ENCODE measurements around the gene RHOT2.
"Not testable (repeated sequence)": the region's sequence is repeated elsewhere in the genome, so short reads cannot be mapped to it uniquely, and the experiment has no call there.

The RHOT2 gene

DNA sequence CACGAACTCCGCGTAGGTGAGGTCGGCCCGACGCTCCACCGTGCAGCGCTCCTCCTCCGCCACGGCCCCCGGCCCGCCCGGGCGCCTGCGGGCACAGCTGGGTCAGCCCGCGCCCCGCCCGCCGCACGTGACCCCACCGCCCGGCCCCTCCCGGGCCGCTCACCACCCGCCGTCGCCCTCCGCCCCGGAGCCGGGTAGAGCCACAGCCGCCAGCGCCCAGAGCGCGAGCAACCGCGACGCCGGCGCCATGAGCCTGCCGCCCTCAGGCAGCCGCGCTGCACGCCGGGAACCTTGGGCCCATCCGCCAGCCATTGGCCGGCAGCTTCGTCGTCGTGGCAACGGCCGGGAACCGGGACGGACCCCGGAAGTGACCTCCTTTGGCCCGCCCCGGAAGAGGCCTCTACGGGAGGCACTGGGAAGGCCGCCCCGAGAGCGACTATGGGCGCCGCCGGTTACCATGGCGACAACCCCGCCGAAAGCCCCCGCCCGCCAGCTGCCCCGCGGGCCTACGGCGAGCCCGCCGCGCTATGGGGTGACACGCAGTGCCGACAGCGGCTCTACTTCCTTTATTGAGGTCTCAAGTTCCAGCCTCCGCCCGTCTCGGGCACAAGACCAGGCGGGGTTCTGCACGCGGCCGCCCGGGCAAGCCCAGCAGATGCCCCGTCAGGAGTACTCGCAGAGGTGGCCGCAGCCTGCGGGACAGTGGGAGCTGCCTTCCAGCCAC lies 16.3 kb downstream of the RHOT2 start, which contains the start of gene JMJD8:
Gene JMJD8, minus strand, starts transcription at position 264 of the 724 bp plus-strand sequence. Its CDS starts 15 bp downstream, at position 249.
- Mint-ChIP-seq H3K9me3 (no peaks in the 10 kb centered on the region), H3K27ac (peak within 1 kb of the TSS; percentile 54), H3K4me1 (peaks cover 41% of the 10 kb centered on the region), H3K27me3 (no peaks in the 10 kb centered on the region), H3K36me3 (ENCODE audit: low read depth) (peaks cover 20% of the 10 kb centered on the region), H3K4me3 (peak within 1 kb of the TSS; percentile 82)
- ATAC-seq (peak; percentile 83), DNase-seq (peak; percentile 99)

DNA sequence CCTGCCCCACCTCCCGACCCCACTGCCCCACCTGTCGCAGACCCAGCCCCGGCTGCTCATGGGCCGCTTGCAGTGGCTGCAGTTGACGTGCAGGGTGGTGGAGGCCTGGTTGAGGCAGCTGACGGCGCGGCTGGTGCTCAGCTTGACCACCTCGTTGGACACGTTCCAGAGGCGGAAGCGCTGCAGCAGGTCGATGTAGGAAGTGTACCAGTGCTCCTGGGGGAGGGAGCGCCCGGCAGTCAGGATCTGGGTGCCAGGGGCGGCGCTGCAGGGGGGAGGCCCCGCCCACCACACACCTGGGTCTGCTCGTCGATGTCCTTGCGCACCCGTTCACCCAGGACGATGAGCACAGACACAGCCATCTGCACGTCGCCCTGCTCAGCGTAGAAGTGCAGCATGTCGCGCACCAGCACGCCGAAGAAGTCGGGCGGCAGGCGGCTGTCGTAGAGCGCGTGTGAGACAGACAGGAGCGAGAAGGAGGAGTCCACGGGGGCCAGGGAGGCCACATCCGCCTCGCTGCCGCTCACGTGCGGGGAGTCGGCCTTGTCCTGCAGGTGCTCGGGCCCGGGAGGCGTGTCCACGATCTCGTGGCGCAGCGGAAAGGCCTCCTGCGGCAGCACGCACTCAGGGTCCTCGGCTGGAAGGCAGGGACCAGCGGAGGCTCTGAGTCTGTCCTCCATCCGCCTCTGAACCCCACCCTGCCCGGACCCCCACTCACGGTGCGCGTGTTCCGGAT lies 17.2 kb downstream of the RHOT2 start:
- DNase-seq (no peak), ATAC-seq (no peak)
- H3K36me3 Mint-ChIP-seq (ENCODE audit: low read depth): peaks cover 20% of the 10 kb centered on the region
- H3K27me3 Mint-ChIP-seq: no peaks in the 10 kb centered on the region
- H3K9me3 Mint-ChIP-seq: no peaks in the 10 kb centered on the region
- no peak overlapping the region for H3K27ac Mint-ChIP-seq
- no peak overlapping the region for H3K4me3 Mint-ChIP-seq
- H3K4me1 Mint-ChIP-seq: peaks cover 41% of the 10 kb centered on the region

DNA sequence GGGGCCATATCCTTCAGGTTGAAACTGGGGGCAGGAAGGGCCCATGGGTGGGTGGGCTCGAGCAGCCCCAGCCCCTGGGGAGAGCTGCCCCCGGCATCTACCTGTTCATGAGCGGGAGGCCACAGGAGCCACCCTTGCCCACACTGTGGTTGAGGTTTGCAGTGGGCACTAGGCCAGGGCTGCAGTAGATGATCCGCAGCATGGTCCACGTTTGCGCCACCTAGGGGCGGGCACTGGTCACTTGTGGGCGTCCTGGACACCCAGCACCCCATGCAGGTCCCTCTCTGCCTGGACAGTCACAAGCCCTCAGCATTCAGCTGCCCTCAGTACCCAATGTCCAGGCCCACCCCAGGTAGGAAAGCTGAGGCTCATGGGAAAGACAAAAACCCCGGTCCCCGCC lies 18.0 kb downstream of the RHOT2 start:
- no peaks in the 10 kb centered on the region for H3K27me3 Mint-ChIP-seq
- ATAC-seq (no peak), DNase-seq (peak; percentile 46)
- peaks cover 42% of the 10 kb centered on the region for H3K4me1 Mint-ChIP-seq
- peaks cover 19% of the 10 kb centered on the region for H3K36me3 Mint-ChIP-seq (ENCODE audit: low read depth)
- no peaks in the 10 kb centered on the region for H3K9me3 Mint-ChIP-seq
- no peak overlapping the region for H3K4me3 Mint-ChIP-seq
- peak overlapping the region; percentile 11 for H3K27ac Mint-ChIP-seq

DNA sequence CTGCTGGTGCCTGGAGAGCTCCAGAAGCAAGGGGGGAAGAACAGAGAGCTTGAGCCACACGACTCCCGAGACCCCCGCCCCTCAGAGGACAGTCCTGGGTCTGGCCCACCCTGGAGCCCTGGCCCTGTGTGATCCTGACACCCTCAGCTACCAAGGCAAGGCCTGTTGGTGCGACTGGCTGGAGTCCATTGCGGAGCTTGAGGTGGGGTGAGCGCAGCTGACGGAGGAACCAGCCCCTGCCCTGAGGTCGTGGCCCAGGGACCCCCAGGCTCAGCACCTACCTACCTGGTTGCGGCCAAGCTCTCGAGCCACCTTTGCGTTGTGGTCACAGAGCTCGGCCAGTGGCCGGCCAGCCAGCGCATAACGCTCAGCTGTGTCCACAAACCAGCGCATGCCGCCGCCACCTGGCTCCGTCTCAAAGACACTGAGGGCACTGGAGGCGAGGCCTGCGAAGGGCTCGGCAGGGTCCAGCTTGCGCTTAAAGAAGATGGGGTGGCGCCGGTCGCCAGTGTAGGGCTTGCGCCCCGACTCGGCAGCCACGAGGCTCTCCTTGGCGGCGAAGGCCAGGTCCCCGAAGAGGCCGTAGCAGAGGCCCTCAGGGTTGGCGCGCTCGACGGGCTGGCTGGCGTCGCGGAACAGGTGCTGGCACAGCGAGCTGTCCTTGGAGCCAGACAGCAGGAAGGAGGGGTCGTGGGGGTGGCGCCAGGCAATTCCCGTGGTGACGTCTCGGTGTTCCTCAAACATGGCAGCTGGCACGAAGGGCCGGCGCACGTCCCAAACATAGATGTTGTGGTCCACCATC lies 18.7 kb downstream of the RHOT2 start:
- no peaks in the 10 kb centered on the region for H3K9me3 Mint-ChIP-seq
- H3K27me3 Mint-ChIP-seq: no peaks in the 10 kb centered on the region
- no peak overlapping the region for H3K27ac Mint-ChIP-seq
- DNase-seq (no peak), ATAC-seq (no peak)
- peaks cover 35% of the 10 kb centered on the region for H3K4me1 Mint-ChIP-seq
- H3K4me3 Mint-ChIP-seq: no peak overlapping the region
- peaks cover 14% of the 10 kb centered on the region for H3K36me3 Mint-ChIP-seq (ENCODE audit: low read depth)

DNA sequence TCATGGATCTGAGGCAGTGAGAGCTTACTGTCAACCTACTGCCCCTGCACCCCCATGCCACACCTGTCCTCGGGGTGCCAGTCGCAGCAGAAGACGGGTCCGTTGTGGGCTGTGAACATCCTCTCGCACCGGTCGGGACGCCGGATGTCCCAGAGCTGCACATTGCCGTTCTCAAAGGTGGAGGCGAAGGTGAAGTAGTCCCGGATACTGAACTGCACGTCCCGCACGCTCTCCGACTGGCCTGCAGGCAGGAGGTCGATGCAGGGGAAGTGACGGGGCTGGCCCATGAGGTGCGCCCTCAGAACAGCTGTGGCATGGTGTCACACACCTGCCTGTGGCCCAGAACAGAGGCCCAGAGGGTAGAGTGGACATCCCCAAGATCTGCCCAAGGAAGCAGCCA lies 19.6 kb downstream of the RHOT2 start:
- H3K4me1 Mint-ChIP-seq: peaks cover 27% of the 10 kb centered on the region
- H3K9me3 Mint-ChIP-seq: no peaks in the 10 kb centered on the region
- DNase-seq (no peak), ATAC-seq (no peak)
- H3K27ac Mint-ChIP-seq: no peak overlapping the region
- no peaks in the 10 kb centered on the region for H3K27me3 Mint-ChIP-seq
- H3K4me3 Mint-ChIP-seq: no peak overlapping the region
- H3K36me3 Mint-ChIP-seq (ENCODE audit: low read depth): peaks cover 7% of the 10 kb centered on the region

DNA sequence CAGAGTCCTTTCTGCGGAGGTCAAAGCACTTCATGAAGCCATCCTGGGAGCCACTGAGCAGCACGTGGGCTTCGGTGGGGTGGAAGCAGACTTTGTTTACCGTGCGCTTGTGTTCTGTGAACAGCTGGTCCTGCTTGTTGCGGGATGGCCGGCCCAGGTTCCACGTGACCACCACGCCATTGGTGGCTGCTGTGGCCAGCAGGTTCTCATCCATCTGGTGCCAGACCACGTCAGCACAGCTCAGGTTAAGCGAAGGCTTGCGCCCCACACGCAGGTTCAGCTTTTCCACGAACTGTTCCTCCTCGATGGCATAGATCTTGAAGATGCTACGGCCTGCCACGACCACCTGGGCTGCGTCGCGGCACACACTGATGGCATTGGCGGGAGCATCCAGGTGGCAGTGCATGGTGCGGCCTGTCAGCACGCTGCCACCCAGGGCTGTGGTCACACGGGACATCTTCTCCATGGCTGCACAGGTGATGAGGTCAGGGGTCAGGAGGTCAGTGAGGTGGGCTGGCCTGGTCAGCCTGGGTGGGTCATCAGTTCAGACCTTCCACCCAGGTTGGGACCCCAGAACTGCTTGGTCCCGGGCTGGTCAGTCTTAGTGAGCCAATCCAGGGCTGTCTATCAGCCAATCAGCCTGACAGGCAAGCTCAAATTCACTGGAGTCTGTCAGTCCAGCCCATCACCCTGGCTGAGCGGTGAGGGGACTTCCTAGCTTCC lies 21.4 kb downstream of the RHOT2 start:
- no peaks in the 10 kb centered on the region for H3K9me3 Mint-ChIP-seq
- H3K4me1 Mint-ChIP-seq: peaks cover 19% of the 10 kb centered on the region
- ATAC-seq (no peak), DNase-seq (no peak)
- peak overlapping the region; percentile 81 for H3K27ac Mint-ChIP-seq
- peaks cover 3% of the 10 kb centered on the region for H3K36me3 Mint-ChIP-seq (ENCODE audit: low read depth)
- H3K4me3 Mint-ChIP-seq: peak overlapping the region; percentile 86
- peaks cover 3% of the 10 kb centered on the region for H3K27me3 Mint-ChIP-seq

DNA sequence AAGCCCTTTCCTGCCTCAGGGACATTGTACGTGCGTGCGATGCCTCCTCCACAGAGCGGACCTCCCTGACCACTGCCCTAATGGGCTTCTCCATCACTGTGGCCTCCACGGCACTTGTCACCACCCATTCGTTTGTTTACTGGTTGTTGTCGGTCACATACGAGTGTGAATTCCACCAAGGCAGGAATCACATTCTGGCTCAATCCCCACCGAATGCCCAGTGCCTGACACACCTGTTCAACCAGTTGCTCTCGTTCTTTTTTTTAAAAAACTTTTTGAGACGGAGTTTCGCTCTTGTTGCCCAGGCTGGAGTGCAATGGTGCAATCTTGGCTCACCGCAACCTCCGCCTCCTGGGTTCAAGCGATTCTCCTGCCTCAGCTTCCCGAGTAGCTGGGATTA lies 23.3 kb downstream of the RHOT2 start:
- H3K27ac Mint-ChIP-seq; H3K27me3 Mint-ChIP-seq; ATAC-seq; H3K36me3 Mint-ChIP-seq (ENCODE audit: low read depth); DNase-seq; H3K9me3 Mint-ChIP-seq: not testable (repeated sequence)
- peak overlapping the region; percentile 36 for H3K4me3 Mint-ChIP-seq
- H3K4me1 Mint-ChIP-seq: peaks cover 23% of the 10 kb centered on the region

DNA sequence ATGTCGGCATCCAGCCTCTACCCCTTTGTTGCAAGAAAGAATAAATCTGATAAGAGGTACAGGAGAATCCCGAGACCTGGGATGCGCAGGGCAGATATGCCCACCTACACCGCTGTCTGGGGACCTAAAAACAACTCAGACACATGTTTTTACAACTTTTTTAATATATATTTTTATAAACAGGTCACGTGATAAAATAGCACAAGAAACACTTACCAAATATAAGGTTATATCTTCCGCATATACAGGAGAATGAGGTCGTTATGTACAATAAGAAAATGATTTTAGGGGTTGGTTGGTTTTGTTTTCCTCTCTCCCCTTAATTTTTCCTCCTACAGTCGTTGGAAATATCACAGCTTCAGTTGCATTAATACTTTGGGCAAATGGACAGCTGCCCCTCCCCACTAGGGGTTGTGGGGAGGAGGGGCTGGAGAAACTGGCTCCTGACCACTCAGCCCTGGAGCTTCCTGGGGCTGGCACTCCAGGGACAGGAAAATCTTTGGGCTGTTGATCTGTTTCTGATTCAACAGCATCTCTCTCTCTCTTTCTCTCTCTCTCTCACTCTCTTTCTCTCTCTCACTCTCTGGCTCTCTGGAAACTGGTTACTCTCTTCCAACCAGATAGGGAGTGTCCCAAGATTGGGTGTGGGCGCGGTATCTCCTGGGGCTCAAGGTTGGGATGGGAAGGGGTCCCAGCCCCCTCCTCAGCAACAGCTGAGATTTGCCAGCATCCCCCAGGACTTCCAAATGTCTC lies 24.6 kb downstream of the RHOT2 start:
- peaks cover 23% of the 10 kb centered on the region for H3K4me1 Mint-ChIP-seq
- H3K4me3 Mint-ChIP-seq: no peak overlapping the region
- H3K36me3 Mint-ChIP-seq (ENCODE audit: low read depth): no peaks in the 10 kb centered on the region
- no peak for DNase-seq
- no peak for ATAC-seq
- peaks cover 6% of the 10 kb centered on the region for H3K27me3 Mint-ChIP-seq
- H3K9me3 Mint-ChIP-seq: no peaks in the 10 kb centered on the region
- no peak overlapping the region for H3K27ac Mint-ChIP-seq

DNA sequence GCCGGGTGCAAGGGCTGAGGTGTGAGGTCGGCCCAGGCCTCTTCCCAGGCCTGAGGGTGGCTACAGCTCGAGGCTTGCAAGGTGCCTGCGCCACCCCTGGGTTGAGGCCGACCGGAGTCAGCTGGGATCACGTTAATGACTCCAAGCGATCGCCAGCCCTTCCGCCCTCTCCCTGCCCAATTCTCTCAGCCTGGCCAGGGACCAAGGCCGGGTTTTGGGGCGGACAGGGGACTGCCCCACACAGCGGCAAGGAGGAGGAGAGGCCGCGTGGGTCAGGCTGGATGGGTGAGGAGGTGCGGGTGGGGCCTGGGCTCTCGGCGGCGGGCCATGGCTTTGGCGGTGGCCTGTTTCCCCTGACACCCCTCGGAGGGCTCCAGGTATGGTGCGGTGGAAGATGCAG lies 25.4 kb downstream of the RHOT2 start:
- Mint-ChIP-seq H3K27ac (no peak overlapping the region), H3K4me3 (no peak overlapping the region), H3K4me1 (peaks cover 22% of the 10 kb centered on the region), H3K36me3 (ENCODE audit: low read depth) (no peaks in the 10 kb centered on the region), H3K27me3 (peaks cover 6% of the 10 kb centered on the region), H3K9me3 (no peaks in the 10 kb centered on the region)
- DNase-seq: no peak
- ATAC-seq: no peak

DNA sequence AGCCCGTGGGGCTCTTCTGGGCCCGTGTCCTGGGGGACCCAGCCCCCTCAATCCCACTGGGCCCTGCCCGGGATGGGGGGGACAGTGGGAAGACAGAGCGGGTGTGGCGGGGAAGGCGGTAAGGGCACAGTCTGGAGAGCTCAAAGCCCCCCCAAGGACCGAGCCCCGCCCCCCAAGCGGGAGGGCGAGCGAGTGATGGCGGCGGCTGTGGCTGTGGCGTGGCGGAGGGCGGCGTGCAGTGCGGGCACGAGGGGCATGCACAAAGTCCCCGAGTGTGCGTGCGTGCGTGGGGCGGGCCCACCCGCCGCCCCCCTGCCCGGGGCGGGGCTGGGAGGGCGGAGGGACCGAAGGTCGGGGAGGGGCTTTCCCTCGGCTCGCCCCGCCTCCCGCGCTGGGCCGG lies 25.8 kb downstream of the RHOT2 start:
- Mint-ChIP-seq H3K27ac (no peak overlapping the region), H3K27me3 (peaks cover 6% of the 10 kb centered on the region), H3K36me3 (ENCODE audit: low read depth) (no peaks in the 10 kb centered on the region), H3K4me3 (no peak overlapping the region), H3K9me3 (no peaks in the 10 kb centered on the region), H3K4me1 (peaks cover 18% of the 10 kb centered on the region)
- DNase-seq: no peak
- ATAC-seq: no peak

DNA sequence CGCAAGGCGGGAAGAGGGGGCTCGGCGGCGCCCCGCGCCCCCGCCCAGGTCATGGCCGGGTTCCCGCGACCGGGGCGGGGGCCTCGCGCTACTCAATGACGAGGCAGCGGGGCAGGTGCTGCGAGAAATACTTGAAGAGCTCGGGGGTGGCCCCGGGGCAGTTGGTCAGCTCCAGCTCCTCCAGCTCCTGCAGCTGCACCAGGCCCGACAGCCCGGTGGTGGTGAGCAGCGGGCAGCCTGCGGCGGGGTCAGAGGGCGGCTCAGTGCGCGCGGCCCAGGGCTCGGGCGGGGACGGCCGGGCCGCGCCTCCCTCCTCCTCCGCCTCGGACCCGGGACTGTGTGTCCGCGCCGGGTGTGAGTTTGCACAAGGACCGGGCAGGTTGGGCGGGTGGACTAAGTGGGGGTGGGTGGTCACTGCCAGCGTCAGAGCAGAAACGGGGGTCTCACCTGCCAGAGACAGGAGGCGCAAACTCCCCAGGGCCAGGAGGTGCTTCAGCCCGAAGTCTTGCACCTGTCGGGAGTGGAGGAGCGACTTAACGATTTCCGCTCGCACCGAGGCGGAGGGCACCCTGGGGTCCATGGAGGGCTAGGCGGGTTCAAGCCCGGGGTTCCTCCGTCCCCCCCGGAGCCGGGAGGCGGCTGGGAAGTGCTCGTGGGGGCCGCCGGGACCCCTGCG lies 26.4 kb downstream of the RHOT2 start:
- H3K27ac Mint-ChIP-seq: no peak overlapping the region
- no peak for DNase-seq
- peaks cover 6% of the 10 kb centered on the region for H3K27me3 Mint-ChIP-seq
- ATAC-seq: no peak
- H3K4me3 Mint-ChIP-seq: peak overlapping the region; percentile 61
- H3K4me1 Mint-ChIP-seq: peaks cover 13% of the 10 kb centered on the region
- no peaks in the 10 kb centered on the region for H3K36me3 Mint-ChIP-seq (ENCODE audit: low read depth)
- H3K9me3 Mint-ChIP-seq: no peaks in the 10 kb centered on the region

DNA sequence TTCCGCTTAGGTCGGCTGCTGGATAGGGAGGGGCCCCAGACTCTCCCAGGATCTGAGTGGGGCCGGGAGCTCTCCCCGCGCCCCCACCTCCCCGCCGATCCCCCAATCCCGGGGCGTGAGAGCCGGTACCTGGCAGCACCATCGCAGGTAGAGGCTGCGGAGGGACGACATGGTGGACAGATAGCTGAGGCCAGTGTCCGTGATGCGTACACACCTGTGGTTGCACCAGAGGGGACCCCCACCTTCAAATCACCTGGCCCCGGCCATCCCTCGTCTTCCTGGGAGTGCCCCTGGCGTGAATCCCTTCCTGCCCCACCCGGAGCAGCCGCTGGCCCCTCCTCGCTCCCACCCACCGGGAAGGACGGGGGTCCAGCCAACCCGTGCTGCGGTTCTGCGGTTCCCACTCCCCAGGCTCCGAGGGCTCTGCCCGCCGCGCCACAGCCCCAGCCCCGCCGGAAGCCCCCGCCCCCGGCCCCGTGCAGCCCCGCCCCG lies 27.0 kb downstream of the RHOT2 start:
- DNase-seq (no peak), ATAC-seq (no peak)
- peaks cover 10% of the 10 kb centered on the region for H3K4me1 Mint-ChIP-seq
- peaks cover 6% of the 10 kb centered on the region for H3K27me3 Mint-ChIP-seq
- H3K4me3 Mint-ChIP-seq: no peak overlapping the region
- H3K9me3 Mint-ChIP-seq: no peaks in the 10 kb centered on the region
- H3K27ac Mint-ChIP-seq: no peak overlapping the region
- H3K36me3 Mint-ChIP-seq (ENCODE audit: low read depth): no peaks in the 10 kb centered on the region

All from activated naive CD8-positive, alpha-beta T cell treated with anti-CD3 and anti-CD28 coated beads, Interleukin-2, amount 50 U/mL, for 24 hours (primary cell).